GM21825 (cell line): ENCODE measurements around the gene GPC6.
"Not testable (repeated sequence)": the region's sequence is repeated elsewhere in the genome, so short reads cannot be mapped to it uniquely, and the experiment has no call there.

Experiments used
- ATAC-seq: cut with Tn5 transposase; IDR thresholded peaks from one replicate; pipeline ENCODE4 v1.9.1; 2021; ENCODE audit warnings: mild to moderate bottlenecking, moderate library complexity; ENCODE audit not compliant: unreplicated experiment

Gene GPC6

GRCh38 chr13:93422980-93423543, 196.5 kb downstream of the GPC6 start:
- ATAC-seq = no peak

- ATAC-seq = no peak
Measured at GRCh38 chr13:93425411-93425810, 198.8 kb downstream of the GPC6 start.

GRCh38 chr13:93430381-93430780, 203.8 kb downstream of the GPC6 start:
- no peak for ATAC-seq

GRCh38 chr13:93435651-93436050, 209.0 kb downstream of the GPC6 start:
- ATAC-seq = no peak

GRCh38 chr13:93437081-93437480, 210.5 kb downstream of the GPC6 start:
- ATAC-seq = no peak

GRCh38 chr13:93446238-93446637, 219.6 kb downstream of the GPC6 start:
- ATAC-seq = no peak

GRCh38 chr13:93450191-93450621, 223.6 kb downstream of the GPC6 start:
- no peak for ATAC-seq

- no peak for ATAC-seq
Measured at GRCh38 chr13:93450761-93451160, 224.2 kb downstream of the GPC6 start.

GRCh38 chr13:93454676-93455235, 228.1 kb downstream of the GPC6 start:
- not testable (repeated sequence) for ATAC-seq

- no peak for ATAC-seq
Measured at GRCh38 chr13:93455861-93456260, 229.3 kb downstream of the GPC6 start.

- no peak for ATAC-seq
Measured at GRCh38 chr13:93460005-93460404, 233.4 kb downstream of the GPC6 start.

- no peak for ATAC-seq
Measured at GRCh38 chr13:93462151-93462550, 235.5 kb downstream of the GPC6 start.

GRCh38 chr13:93466502-93467036, 240.0 kb downstream of the GPC6 start:
- ATAC-seq = no peak

GRCh38 chr13:93467175-93467574, 240.6 kb downstream of the GPC6 start:
- no peak for ATAC-seq

- no peak for ATAC-seq
Measured at GRCh38 chr13:93468433-93468832, 241.8 kb downstream of the GPC6 start.

GRCh38 chr13:93472296-93472695, 245.7 kb downstream of the GPC6 start:
- ATAC-seq = no peak

- ATAC-seq = no peak
Measured at GRCh38 chr13:93472814-93473296, 246.2 kb downstream of the GPC6 start.

- no peak for ATAC-seq
Measured at GRCh38 chr13:93473441-93474270, 247.0 kb downstream of the GPC6 start.

GRCh38 chr13:93476175-93476574, 249.6 kb downstream of the GPC6 start:
- ATAC-seq = no peak

GRCh38 chr13:93477238-93477637, 250.6 kb downstream of the GPC6 start:
- ATAC-seq = no peak

- no peak for ATAC-seq
Measured at GRCh38 chr13:93480553-93481106, 254.0 kb downstream of the GPC6 start.
